H1 (cell line): ENCODE measurements around the gene DRD2.

Experiments used
- CBX8 ChIP-seq: fragments of 300-800, 300-1000 bp; sonication (generic); IDR thresholded peaks from 2 replicates; pipeline ENCODE4 v1.7.1; 2016; ENCODE audit warnings: low read depth, low read length, borderline replicate concordance
- EZH2 ChIP-seq: fragments of 200-600 bp; sonication (generic); IDR thresholded peaks from 2 replicates; pipeline ENCODE4 v1.7.1; 2012; ENCODE audit warnings: low read depth, mild to moderate bottlenecking, moderate library complexity, low read length, inconsistent platforms; ENCODE audit not compliant: severe bottlenecking
- HDAC2 ChIP-seq, 2 experiments: fragments of 300-600 bp in 1 of 2; sonication (generic) in 1 of 2; IDR thresholded peaks; 2 replicates each; pipeline ENCODE4 v1.6.1; 2011 to 2012; ENCODE audit warnings: low read depth in 2 of 2, low read length in 2 of 2, mild to moderate bottlenecking in 2 of 2, moderate library complexity in 2 of 2, borderline replicate concordance in 1 of 2, inconsistent platforms in 1 of 2
- MAFK ChIP-seq: IDR thresholded peaks from 2 replicates; pipeline ENCODE4 v1.6.1; 2012; ENCODE audit warnings: low read depth, mild to moderate bottlenecking, improper control_type of control experiment, low read length
- RAD21 ChIP-seq, 2 experiments: IDR thresholded peaks in 1 of 2; conservative IDR thresholded peaks in 1 of 2; 2 replicates each; pipeline ENCODE4 v1.6.1; 2011; ENCODE audit warnings: low read depth in 2 of 2, low read length in 2 of 2, improper control_type of control experiment in 1 of 2, inconsistent platforms in 1 of 2, mild to moderate bottlenecking in 1 of 2, moderate library complexity in 1 of 2
- SP1 ChIP-seq: IDR thresholded peaks from 2 replicates; pipeline ENCODE4 v1.6.1; 2011; ENCODE audit warnings: low read depth, low read length
- SRF ChIP-seq: IDR thresholded peaks from 2 replicates; pipeline ENCODE4 v1.6.1; 2011; ENCODE audit warnings: mild to moderate bottlenecking, low read depth, low read length, moderate library complexity
- YY1 ChIP-seq: IDR thresholded peaks from 2 replicates; pipeline ENCODE4 v1.6.1; 2011; ENCODE audit warnings: low read depth, mild to moderate bottlenecking, low read length
- TF ChIP-seq, protein P1 (sequence below), 3 experiments: IDR thresholded peaks; 1 replicate in 2 of 3; 2 replicates in 1 of 3; pipeline versions ENCODE4 v1.5.1 to v1.6.1; 2011; ENCODE audit warnings: low read length in 3 of 3, mild to moderate bottlenecking in 3 of 3, inconsistent platforms in 2 of 3, low read depth in 1 of 3, moderate library complexity in 1 of 3; ENCODE audit not compliant: insufficient read depth in 1 of 3; ENCODE audit errors: control extremely low read depth in 1 of 3

DNA sequence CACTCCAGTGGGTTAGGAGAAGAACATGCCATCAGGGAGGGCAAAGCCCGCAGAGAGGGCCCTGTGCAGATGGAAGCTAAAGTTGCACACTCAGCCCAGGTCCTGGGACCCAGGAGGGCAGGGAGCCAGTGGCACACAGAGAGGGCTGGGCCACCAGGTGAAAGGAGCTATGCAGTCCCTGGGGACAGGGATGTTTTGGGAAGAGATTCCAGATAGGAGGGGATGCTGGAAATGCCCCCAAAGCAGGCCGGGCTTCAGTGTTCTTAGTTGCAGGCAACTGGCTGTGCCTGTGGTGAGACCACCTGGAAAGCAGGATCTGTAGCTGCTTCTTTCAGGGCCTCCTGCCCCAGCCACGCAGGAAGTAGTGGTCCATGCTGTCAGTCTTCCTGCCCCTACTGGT lies 68.0 kb downstream of the DRD2 start:
- no peak for TF ChIP-seq SP1
- no peak for TF ChIP-seq CBX8
- no peak for TF ChIP-seq HDAC2 (IDR thresholded peaks at IDR 0.05; ENCODE audit: borderline replicate concordance in 1 of 2, low read depth in 2 of 2, low read length in 2 of 2)
- TF ChIP-seq, protein P1, sequence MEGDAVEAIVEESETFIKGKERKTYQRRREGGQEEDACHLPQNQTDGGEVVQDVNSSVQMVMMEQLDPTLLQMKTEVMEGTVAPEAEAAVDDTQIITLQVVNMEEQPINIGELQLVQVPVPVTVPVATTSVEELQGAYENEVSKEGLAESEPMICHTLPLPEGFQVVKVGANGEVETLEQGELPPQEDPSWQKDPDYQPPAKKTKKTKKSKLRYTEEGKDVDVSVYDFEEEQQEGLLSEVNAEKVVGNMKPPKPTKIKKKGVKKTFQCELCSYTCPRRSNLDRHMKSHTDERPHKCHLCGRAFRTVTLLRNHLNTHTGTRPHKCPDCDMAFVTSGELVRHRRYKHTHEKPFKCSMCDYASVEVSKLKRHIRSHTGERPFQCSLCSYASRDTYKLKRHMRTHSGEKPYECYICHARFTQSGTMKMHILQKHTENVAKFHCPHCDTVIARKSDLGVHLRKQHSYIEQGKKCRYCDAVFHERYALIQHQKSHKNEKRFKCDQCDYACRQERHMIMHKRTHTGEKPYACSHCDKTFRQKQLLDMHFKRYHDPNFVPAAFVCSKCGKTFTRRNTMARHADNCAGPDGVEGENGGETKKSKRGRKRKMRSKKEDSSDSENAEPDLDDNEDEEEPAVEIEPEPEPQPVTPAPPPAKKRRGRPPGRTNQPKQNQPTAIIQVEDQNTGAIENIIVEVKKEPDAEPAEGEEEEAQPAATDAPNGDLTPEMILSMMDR (IDR thresholded peaks at IDR 0.05; ENCODE audit: control extremely low read depth in 1 of 3, insufficient read depth in 1 of 3, low read depth in 1 of 3, low read length in 3 of 3) = no peak
- no peak for TF ChIP-seq SRF
- TF ChIP-seq YY1 = no peak
- no peak for TF ChIP-seq RAD21 (IDR thresholded peaks at IDR 0.05 in 1 of 2, conservative IDR thresholded peaks at IDR 0.05 in 1 of 2; ENCODE audit: low read depth in 2 of 2, low read length in 2 of 2)
- TF ChIP-seq MAFK = no peak
- TF ChIP-seq EZH2 = no peak
